HG03520 (cell line): ENCODE data around the gene OR2A5.
"Not testable (repeated sequence)": the region's sequence is repeated elsewhere in the genome, so short reads cannot be mapped to it uniquely, and the experiment has no call there.

ENCODE experiments used
- ATAC-seq: cut with Tn5 transposase; IDR thresholded peaks from one replicate; pipeline ENCODE4 v1.9.1; 2021; ENCODE audit warnings: mild to moderate bottlenecking, moderate library complexity; ENCODE audit not compliant: unreplicated experiment

Gene OR2A5

GRCh38 chr7:144032985-144033709 lies 15.6 kb upstream of the OR2A5 start:
- ATAC-seq = no peak

- no peak for ATAC-seq
Measured at GRCh38 chr7:144035385-144035784, 13.4 kb upstream of the OR2A5 start.

- ATAC-seq = no peak
Measured at GRCh38 chr7:144036302-144036885, 12.4 kb upstream of the OR2A5 start.

GRCh38 chr7:144037414-144038035 lies 11.2 kb upstream of the OR2A5 start:
- no peak for ATAC-seq

GRCh38 chr7:144038887-144039286 lies 9.9 kb upstream of the OR2A5 start:
- ATAC-seq = no peak

GRCh38 chr7:144049491-144049890 lies 743 bp downstream of the OR2A5 start:
- no peak for ATAC-seq

- ATAC-seq = no peak
Measured at GRCh38 chr7:144050093-144050492, 1.3 kb downstream of the OR2A5 start.

GRCh38 chr7:144050884-144051283 lies 2.1 kb downstream of the OR2A5 start:
- ATAC-seq = not testable (repeated sequence)

GRCh38 chr7:144057954-144058353 lies 9.2 kb downstream of the OR2A5 start:
- no peak for ATAC-seq

- no peak for ATAC-seq
Measured at GRCh38 chr7:144063710-144064109, 15.0 kb downstream of the OR2A5 start.

GRCh38 chr7:144069511-144069910 lies 20.8 kb downstream of the OR2A5 start, which contains the start of gene OR2A25:
Gene OR2A25, plus strand, starts transcription at chr7:144069811. Its CDS starts 4,409 bp downstream, at chr7:144074220.
- no peak for ATAC-seq

GRCh38 chr7:144069953-144070352 lies 21.2 kb downstream of the OR2A5 start:
- no peak for ATAC-seq

GRCh38 chr7:144074374-144074773 lies 25.6 kb downstream of the OR2A5 start:
- ATAC-seq = no peak

- ATAC-seq = no peak
Measured at GRCh38 chr7:144085978-144086377, 37.2 kb downstream of the OR2A5 start, which contains the start of gene OR2A12. Gene OR2A12, plus strand, starts transcription at chr7:144086278. Its CDS starts 8,830 bp downstream, at chr7:144095108.

- no peak for ATAC-seq
Measured at GRCh38 chr7:144086730-144087129, 38.0 kb downstream of the OR2A5 start.

- no peak for ATAC-seq
Measured at GRCh38 chr7:144087230-144087629, 38.5 kb downstream of the OR2A5 start.

GRCh38 chr7:144090667-144091066 lies 41.9 kb downstream of the OR2A5 start:
- ATAC-seq = no peak

- ATAC-seq = no peak
Measured at GRCh38 chr7:144098776-144099175, 50.0 kb downstream of the OR2A5 start.

GRCh38 chr7:144100607-144101006 lies 51.9 kb downstream of the OR2A5 start:
- no peak for ATAC-seq

- no peak for ATAC-seq
Measured at GRCh38 chr7:144102041-144102440, 53.3 kb downstream of the OR2A5 start.

- ATAC-seq = no peak
Measured at GRCh38 chr7:144105211-144105610, 56.5 kb downstream of the OR2A5 start.
